HG02943 (cell line): ENCODE measurements around the gene DENND1A.

Experiments used
- ATAC-seq: cut with Tn5 transposase; IDR thresholded peaks from one replicate; pipeline ENCODE4 v1.9.1; 2021; ENCODE audit warnings: mild to moderate bottlenecking, low read depth, moderate library complexity; ENCODE audit not compliant: unreplicated experiment

DENND1A gene

GRCh38 chr9:123370526-123371227 is 559.2 kb downstream of the DENND1A start:
- ATAC-seq = no peak

GRCh38 chr9:123370108-123370507 is 559.8 kb downstream of the DENND1A start:
- no peak for ATAC-seq

GRCh38 chr9:123369296-123369695 is 560.6 kb downstream of the DENND1A start:
- ATAC-seq = no peak

- ATAC-seq = no peak
Measured at GRCh38 chr9:123368536-123369153, 561.3 kb downstream of the DENND1A start.

GRCh38 chr9:123368023-123368422 is 561.9 kb downstream of the DENND1A start:
- ATAC-seq = no peak

- ATAC-seq = no peak
Measured at GRCh38 chr9:123365881-123366528, 563.9 kb downstream of the DENND1A start.

- no peak for ATAC-seq
Measured at GRCh38 chr9:123365287-123365880, 564.5 kb downstream of the DENND1A start.

- no peak for ATAC-seq
Measured at GRCh38 chr9:123364241-123364824, 565.6 kb downstream of the DENND1A start.

GRCh38 chr9:123362856-123363255 is 567.1 kb downstream of the DENND1A start:
- ATAC-seq = no peak

- no peak for ATAC-seq
Measured at GRCh38 chr9:123361731-123362510, 568.0 kb downstream of the DENND1A start.

GRCh38 chr9:123361086-123361730 is 568.7 kb downstream of the DENND1A start:
- ATAC-seq = no peak

GRCh38 chr9:123360161-123361085 is 569.5 kb downstream of the DENND1A start:
- ATAC-seq = no peak

- no peak for ATAC-seq
Measured at GRCh38 chr9:123359546-123359945, 570.4 kb downstream of the DENND1A start.

GRCh38 chr9:123359106-123359505 is 570.8 kb downstream of the DENND1A start:
- ATAC-seq = no peak

GRCh38 chr9:123358181-123358905 is 571.6 kb downstream of the DENND1A start:
- no peak for ATAC-seq

- ATAC-seq = no peak
Measured at GRCh38 chr9:123357743-123358059, 572.2 kb downstream of the DENND1A start.

GRCh38 chr9:123356851-123357742 is 572.8 kb downstream of the DENND1A start:
- ATAC-seq = no peak
